Left colon (tissue), 2 donors: Measurements from ENCODE around the gene CA5A. TPM values are rescaled to one million over a fixed set of nuclear protein-coding genes. Genes with fewer than 3 reads are reported as not detected.
A peak's percentile ranks its signal among the peaks of the same experiment; 100 is the strongest.
"Not testable (repeated sequence)": the region's sequence is repeated elsewhere in the genome, so short reads cannot be mapped to it uniquely, and the experiment has no call there.

Experiments
- ATAC-seq: fragments of 200-7000 bp; cut with Tn5 transposase; one replicate; pipeline ENCODE4 v1.9.1; 2020; ENCODE audit warnings: mild to moderate bottlenecking, moderate library complexity
- DNase-seq, 2 donors: peaks; one replicate each; pipeline ENCODE4 v3.0.0-alpha.2; 2020
- intact Hi-C, 2 donors: fragments of 100-400 bp; cut with DNase I in 1 of 2; cut with micrococcal nuclease in 1 of 2; formaldehyde crosslinking; loops; one replicate each; pipeline versions ENCODE4 v1.11.2 to v1.14.0; 2022; cut with DNase I, micrococcal nuclease
- total RNA-seq, 2 donors: library from RNA; stranded (reverse); fragmentation: NEBNext Ultra II Directional; extraction: Animal tissue kit (Norgen Biotek cat#: 25700); gene quantifications; one replicate each; pipeline ENCODE4 v1.2.1, GENCODE V29; 2021
- donor health status: DM: no; HTN: no; CAD: no.
- donor health status: DM: yes; HTN: yes; CAD: no.

CA5A gene
- total RNA-seq, 2 donors from 2014 or later, result not detected

- ATAC-seq, result peak; percentile 32
- peak in 1 of 2 donors; percentile 34 for DNase-seq
- intact Hi-C loops, result not testable (repeated sequence)
Measured at GRCh38 chr16:87911106-87911763, 25.1 kb downstream of the CA5A start.

- DNase-seq (peak; percentile 50 to 73), ATAC-seq (peak; percentile 86)
- intact Hi-C loops, result not testable (repeated sequence)
Measured at GRCh38 chr16:87909203-87909935, 27.0 kb downstream of the CA5A start.

DNA sequence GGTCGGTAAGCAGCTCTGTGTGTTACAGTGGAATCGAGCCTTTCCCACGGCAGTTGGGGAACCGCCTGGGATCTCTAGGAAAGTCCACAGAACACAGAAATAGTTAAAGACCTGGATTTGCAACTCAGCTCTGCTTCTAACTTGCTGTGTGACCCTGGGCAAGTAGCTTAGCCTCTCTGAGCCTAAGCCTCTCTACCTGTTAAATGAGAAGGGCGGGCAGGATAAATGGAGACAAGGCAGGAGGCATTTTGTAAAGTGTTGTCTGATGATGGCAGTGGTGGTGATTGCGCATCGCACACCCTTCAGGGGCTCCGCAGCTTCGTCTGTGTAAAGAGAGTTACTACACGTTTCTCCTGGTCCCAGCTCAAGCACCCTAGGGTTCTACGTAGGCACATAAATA lies 28.2 kb downstream of the CA5A start:
- intact Hi-C loops, result not testable (repeated sequence)

DNA sequence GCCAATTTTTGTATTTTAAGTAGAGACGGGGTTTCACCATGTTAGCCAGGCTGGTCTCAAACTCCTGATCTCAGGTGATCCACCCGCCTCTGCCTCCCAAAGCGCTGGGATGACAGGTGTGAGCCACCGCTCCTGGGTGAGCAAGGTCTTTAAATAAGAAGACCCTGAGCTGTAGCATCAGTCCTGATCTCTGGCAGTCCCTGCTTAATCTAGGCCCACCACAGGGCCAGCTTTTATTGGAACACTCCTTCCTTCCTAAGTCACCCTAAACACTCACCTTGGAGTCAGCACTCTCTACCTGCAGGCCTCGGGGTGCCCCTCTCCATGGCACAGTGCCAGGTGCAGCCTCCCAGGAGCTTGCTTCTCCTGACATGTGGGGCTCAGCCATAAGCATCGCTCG lies 30.8 kb downstream of the CA5A start:
- intact Hi-C loops, ATAC-seq, DNase-seq: not testable (repeated sequence)

More for the DNA sequence above, 28.2 kb downstream of the CA5A start:
- not testable (repeated sequence) for DNase-seq, ATAC-seq

GRCh38 chr16:87904963-87905362 lies 31.4 kb downstream of the CA5A start:
- intact Hi-C loops, DNase-seq, ATAC-seq: not testable (repeated sequence)

DNA sequence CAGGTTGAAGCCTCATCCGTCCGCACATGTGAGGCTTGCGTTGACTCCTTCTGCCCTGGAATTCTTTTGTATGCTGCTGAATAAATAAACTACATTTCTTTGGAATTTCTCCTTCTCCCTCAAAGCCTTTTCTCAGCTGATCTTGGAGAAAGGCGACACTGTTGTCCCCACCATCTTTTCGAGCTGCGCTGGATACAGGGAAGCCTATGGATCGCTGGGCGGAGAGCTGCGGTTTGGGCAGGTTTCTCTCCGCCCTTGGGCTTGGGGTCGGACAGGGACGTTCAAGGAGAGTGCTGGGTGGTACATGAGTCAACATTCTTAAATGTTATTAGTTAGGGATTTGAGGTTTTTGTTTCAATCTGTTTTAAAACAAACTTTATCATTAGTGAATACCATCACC lies 35.8 kb downstream of the CA5A start:
- DNase-seq, ATAC-seq, intact Hi-C loops: not testable (repeated sequence)

DNA sequence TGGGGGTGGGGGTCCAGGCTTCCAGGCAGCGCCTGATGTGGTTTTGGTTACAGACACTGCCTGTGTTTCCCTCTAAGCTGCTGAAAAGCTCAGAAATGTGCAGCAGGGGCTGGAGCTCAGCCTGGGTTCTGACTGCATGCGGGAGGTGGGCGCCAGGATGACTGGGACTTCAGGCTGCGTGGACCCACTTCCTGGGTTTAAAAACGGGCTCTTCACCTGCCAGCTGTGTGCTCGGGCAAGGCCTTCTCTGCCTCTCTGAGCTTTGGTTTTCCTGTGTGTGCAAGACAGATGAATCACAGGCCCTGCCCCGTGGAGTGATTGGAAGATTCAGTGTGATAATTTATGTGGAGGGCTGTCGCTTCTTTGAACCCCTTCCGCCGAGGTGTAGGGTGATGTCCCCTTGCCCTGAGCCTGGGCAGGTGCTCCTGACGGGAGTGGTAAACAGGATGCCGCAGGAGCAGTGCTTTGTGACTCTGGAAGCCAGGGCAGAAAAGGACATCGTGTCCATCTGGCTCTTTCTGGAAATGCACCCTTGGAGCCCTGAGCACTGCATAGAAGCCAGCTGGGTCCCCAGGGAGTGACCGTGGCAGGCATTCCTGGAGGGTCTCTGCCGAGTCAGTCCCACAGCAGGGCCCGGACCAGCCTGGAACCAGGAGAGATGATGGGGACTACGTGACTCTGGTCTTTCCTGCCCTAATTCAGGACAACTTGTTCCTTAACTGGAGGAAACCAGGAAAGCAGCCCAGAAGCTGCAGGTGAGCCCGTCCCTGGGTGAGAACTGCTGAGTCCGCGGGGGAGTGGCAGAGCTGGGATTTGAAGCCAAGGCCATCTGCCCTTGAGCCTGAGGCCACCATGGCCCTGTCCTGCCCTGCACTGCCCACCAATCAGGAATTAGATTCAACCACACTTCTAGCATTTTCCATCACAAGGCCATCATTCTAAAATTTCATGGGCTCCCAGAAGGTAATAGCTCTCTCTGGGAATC lies 38.5 kb downstream of the CA5A start:
- ATAC-seq (no peak), DNase-seq (no peak)
- intact Hi-C loops, result no loop called here

GRCh38 chr16:87896924-87897520 lies 39.3 kb downstream of the CA5A start:
- DNase-seq, intact Hi-C loops, ATAC-seq: not testable (repeated sequence)

DNA sequence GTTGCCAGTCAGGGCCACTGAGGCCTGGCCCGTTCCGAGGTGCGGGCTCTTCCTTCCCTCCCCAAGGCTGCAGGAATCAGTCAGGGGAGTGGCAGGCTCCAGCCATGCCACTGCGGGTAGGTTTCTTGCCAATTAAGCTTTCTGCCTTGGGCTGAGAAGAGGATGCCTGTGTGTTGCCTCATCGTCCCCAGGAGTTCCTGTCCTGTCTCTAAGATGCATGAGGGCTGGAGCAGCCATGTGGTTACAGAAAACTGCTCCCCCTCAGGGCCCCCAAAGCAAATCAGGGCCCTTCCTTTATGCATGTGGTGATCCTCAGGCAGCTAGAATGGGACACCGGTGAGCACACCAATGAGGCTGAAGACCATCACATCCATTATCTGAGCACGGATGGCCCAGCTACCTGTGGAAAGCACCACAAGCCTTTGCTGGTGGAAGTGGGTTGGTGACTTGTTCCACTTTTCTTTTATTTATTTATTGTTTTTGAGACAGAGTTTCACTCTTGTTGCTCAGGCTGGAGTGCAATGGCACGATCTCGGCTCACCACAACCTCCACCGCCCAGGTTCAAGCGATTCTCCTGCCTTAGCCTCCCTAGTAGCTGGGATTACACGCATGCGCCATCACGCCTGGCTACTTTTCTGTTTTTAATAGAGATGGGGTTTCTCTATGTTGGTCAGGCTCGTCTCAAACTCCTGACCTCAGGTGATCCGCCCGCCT lies 40.0 kb downstream of the CA5A start:
- ATAC-seq, intact Hi-C loops, DNase-seq: not testable (repeated sequence)

- intact Hi-C loops, result no loop called here
- ATAC-seq (peak; percentile 9), DNase-seq (peak; percentile 14 to 41)
Measured at GRCh38 chr16:87895641-87896141, 40.6 kb downstream of the CA5A start.

DNA sequence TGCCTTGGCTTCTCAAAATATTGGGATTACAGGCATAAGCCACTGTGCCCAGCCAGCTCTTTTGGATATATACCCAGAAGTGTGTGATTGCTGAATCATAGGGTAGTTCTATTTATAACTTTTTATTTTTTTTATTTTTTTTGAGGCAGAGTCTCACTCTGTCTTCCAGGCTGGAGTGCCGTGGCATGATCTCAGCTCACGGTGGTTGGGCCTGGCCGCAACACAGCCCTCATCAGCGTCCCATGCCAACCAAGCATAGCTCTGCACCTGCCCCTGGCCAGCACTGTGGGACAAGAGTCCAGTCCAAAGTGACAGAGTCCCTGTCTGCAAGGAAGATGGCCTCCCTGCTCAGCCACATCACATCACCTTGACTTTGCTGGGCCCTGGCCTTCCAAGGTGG lies 42.3 kb downstream of the CA5A start:
- intact Hi-C loops, ATAC-seq, DNase-seq: not testable (repeated sequence)

DNA sequence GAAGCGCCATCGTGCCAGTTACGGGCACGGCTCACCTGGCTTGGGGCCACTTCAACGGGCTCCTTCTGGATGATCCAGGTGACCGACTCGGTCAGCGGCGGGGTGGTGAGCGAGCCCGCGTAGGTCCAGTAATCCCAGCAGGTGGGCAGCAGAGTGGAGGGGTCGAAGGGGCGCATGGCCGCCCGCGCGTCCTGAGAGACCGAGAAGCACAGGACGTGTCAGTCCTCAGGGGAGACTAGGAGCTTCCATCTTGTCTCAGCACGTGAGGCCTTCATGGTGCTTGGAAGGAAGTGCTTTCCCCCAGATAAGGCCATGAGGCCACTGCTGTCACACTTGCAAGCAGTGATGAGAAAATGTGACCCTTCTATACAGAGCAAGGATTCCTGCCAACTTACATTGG lies 44.6 kb downstream of the CA5A start:
- intact Hi-C loops, result no loop called here
- no peak for ATAC-seq
- DNase-seq, result no peak

DNA sequence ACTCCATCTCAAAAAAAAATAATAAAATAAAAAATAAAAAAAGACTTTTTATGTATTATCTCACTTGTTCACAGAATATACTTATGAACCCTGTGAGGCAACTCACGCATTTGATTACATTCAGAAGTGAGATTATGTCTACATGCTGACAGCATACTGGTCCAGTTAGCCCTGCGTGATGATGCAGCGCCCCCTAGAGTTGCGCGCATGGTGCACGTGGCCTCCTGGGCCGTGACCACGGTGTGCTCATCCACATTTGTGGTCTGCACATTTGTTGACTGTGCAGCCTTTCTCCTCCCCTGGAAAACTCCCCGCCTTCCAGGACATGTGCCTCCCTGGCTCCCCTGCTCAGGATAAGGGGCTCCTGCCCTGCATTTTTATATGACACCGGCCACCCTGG lies 46.6 kb downstream of the CA5A start:
- intact Hi-C loops, DNase-seq, ATAC-seq: not testable (repeated sequence)

GRCh38 chr16:87888346-87888745 lies 48.0 kb downstream of the CA5A start:
- DNase-seq, intact Hi-C loops, ATAC-seq: not testable (repeated sequence)

GRCh38 chr16:87887931-87888330 lies 48.4 kb downstream of the CA5A start:
- ATAC-seq, DNase-seq, intact Hi-C loops: not testable (repeated sequence)

DNA sequence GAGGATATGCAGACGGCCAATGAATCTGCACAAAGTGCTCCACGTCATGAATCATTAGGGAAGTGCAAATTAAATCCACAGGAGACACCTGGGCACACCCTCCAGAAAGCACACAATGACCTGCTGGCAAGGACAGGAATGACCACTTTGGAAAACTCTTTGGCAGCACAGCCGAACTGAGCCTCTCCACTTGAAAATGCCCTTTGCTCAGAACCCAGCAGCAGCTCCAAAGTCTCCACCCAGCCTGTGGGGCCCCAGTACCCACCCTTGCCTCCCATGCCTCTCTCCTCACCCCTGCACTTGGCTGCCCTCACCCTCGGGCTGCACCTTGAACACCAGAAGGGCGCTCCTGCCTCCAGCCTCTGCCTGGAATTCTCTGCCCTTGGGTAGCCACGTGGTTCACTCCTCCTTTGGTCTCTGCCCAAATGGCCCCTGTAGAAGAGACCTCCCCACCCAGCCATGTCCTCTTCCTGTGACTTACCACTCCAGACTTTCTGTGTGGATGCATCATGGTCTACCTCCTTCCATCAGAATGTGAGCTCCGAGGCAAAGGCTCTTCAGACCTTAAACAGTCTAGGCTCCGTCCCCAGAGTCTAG lies 50.9 kb downstream of the CA5A start:
- ATAC-seq, result peak; percentile 92
- DNase-seq, result peak in 1 of 2 donors; percentile 59
- intact Hi-C loops, result not testable (repeated sequence)

- DNase-seq, result no peak
Measured at GRCh38 chr16:87882436-87883019, 53.8 kb downstream of the CA5A start.

More at GRCh38 chr16:87882436-87883019, 53.8 kb downstream of the CA5A start:
- no peak for ATAC-seq
- intact Hi-C loops, result no loop called here
